DMS53 treated with DMSO at 0.1 percent for 48 hours (cell line): Measurements from ENCODE around the gene SLC25A1.

ENCODE experiments used
- DNase-seq: peaks from one replicate; lab custom pipeline; 2025; ENCODE audit not compliant: unreplicated experiment; lab: John Stamatoyannopoulos, UW

The SLC25A1 gene

DNA sequence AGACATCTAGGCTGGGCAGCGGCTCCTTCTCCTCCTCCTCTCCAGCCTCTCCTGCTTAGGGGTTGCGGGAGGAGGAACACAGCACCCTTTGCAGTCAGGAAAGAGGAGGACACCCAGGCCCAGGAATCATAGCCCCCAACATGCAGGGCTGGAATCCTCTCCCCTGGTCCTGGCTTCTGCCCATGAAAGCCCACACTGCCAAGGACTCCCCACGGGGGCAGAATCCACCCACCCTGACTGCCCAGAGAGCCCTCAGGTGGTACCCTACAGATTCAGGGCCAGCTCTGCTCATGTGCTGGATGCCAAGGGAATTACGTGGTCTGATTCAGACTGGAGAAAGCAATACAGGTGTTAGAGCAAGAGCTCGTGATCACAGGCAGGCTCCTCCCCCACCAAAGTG lies 38.6 kb downstream of the SLC25A1 start:
- DNase-seq: no peak

DNA sequence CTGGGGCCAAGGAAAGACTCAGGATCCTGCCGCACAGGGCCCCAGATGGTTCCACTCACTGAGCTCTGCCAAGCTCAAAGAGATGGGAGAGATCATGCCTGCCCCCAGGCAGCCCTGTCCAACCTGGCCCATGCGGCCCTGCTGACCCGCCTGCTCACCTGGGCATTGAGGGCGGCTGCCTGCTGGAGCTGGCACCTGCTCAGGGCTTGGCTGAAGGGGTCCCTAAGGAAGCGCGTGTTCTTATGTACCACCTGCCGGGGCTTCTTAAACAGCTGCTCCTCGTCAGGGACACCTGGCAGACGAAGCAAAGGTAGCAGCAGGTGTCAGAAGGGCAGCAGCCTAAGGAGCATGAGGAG lies 39.6 kb downstream of the SLC25A1 start:
- no peak for DNase-seq

DNA sequence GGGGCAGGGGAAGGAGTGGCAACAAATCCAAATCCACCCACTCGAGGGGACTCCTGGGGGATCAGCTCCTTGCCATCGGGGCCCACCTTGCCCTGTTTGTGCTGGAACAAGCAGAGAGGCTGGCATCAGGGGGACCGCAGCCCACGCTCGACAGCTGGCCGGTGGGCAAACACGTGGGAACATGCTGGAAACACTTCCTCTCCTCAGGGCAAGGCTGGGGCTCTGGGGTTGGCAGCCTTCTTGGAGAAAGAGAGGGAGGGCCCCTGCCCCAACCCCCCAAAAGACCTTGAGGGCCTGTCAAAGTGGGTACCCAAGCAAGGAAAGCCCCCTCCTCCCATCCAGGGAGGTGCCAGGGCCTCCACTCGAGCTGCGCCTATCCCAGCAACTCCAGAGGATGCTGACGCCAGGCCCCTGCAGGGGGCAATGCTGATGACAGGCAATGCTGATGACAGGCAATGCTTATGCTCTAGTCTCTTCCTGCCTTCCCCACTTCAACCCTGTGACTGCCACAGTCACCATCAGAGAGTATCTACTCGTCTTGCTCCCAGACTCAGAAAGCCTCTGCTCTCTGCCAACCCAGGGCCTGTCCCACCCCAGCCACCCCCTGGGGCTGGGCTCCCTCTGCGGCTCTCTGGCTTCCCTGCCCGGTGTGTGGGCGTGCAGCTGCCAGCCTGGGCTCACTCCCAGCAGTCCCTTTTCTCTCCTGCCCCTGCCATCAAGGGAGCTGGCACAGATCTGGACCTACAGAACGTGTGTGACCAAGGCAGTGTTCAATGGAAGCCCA lies 40.1 kb downstream of the SLC25A1 start:
- DNase-seq: no peak

DNA sequence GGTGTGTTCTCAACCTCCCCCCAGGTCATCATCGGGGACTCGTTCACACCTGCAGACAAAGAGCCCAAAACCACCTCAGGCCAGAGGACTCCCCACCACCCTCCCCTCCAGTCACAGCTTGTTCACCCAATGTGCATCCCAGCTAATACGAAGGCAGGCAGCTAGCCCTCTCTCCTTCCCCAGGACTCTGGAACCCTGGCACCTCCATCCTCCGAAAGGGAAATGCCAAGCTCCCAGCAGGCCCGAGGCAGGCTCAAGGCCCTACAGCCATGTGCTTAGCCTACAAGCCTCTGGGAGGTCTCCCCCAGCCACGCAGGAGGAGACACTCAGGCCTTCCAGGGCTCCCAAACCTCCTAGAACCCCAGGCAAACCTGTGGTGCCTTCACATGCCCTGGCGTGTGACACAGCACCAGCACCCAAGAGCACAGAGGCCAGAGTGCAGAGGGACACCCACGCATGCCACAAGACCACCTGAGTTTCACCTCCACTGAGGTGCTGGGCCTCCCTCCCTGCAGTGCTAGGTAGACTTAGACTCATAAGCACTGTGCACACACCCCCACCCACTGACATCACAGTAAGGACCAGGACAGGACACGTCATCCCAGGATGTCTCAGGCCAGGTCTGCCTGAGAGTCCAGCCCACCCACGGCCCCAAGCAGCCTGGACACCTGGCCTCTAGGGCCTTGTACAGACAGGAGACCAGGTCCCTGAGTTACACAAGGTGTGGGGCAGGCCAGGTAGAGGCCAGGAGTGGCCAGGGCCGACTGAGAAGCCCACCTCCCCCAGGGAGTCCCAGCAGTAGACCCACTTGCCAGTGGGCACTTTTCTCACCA lies 40.9 kb downstream of the SLC25A1 start:
- DNase-seq: no peak

DNA sequence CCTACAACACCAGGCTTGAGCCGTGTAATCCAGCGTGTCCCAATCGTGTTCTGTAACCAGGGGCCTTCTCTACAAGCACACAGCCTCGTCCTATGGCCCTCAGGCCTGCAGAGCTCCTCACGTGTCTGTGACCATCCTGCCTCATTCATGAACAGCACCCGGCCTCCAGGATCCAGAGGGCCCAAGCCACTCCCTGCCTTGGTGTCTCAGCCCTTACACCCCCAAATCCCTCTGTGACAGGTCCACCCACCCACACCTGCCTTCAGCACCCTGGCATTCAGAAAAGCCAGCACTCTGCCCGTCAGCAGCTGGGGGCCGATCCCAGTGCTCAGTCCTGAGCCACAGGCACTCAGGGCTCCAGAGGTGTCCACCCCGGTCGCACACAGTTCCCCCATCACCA lies 41.6 kb downstream of the SLC25A1 start:
- no peak for DNase-seq

DNA sequence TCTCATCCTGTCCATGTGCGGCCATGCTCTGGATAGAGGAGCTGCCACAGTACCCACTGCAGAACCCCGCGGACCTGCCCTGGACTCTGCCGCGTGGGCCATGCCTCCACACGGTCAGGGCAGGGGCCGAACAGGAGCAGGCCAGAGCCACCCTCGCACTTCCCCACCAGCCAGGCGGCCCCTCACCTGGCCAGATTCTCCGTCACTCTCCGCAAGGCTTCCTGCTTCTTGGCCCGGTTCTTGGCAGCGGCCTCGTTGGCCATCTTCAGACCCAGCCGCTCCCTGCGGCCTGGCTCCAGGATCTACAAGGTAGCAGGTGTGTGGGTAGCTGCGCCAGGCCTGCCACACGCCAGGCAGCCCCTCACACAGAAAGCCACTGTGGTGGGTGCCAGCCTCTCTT lies 43.7 kb downstream of the SLC25A1 start:
- DNase-seq: no peak

DNA sequence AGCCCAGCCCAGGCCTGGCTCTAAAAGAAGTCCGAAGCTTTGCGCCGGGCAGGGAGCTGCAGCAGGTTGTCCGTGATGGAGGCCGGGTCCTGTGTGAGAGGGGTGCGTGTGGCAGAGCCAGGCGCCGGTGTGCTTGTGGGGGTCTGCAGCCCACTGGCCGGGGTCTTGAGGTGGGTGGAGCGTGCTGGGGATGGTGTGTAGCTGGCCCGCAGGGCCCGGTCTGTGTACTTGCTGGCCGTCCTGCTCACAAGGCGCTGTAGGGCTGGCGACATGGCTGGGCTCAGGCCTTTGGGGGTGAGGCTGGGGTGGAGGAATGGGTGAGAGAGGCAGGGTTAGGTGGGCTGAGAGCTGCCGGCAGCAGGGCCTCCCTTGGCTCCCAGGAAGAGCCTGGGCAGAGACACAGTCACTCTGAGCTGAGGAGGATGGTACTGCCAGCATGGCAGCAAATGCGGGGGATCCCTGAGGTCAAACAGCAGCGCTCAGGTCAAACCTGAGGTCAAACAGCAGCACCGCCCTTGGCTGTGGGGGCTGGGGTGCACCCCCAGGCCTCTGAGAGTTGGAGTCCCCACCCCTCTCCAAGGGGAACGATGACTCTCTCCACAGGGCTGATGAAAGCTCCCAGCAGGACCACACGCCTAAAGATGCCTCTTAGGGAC lies 44.2 kb downstream of the SLC25A1 start:
- DNase-seq: no peak

DNA sequence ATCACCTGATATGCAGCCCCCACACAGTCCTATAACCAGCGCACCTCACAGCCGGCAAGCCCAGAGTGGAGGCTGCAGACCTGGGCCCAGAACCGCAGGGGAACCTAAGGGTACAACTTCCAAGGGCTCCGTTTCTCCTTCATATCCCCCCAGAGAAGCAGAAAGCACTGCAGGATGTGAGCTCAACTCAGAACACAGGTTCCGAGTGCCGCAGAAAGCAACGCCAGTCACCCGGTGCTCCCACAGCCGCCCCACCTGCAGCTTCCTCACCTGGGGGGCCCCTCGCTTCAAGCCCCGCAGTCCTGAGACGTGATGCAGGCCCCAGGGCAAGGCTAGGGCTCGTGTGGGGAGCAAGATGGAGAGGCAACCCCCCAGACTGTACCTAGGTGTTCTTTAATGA lies 45.0 kb downstream of the SLC25A1 start:
- DNase-seq: no peak

DNA sequence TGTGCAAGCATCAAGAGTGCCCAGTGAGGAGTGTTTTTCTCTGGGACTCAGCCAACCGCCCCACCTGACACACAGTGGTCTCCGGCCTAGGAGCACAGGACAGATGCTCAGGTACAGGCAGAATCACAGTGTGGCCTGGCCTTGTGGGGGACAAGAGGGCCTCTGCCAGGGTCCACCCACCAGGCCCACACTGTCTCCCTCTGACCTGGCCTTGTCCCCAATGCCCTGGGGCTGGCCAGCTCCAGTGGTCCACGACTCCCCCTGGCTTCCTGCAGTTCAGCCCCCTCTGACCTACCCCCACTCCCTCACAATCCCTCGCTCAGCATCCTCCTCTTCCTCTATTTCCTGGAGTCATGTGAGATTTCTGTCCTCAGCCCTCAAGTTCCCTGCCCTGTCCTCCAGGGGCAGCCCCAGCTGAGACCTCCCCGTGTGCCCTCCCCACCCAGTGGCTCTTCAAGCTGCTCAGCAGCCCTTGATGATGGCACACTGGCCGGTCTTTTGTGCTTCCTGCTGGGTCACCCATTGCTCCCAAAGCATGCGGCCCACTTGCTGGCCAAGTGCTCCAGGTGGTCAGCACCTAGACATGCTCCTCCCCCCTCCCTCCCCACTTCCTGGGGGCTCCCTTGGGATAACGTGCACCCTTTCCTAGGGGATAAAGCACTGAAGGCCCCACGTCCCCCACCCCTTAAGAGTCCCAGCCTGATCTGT lies 45.7 kb downstream of the SLC25A1 start:
- DNase-seq: no peak

DNA sequence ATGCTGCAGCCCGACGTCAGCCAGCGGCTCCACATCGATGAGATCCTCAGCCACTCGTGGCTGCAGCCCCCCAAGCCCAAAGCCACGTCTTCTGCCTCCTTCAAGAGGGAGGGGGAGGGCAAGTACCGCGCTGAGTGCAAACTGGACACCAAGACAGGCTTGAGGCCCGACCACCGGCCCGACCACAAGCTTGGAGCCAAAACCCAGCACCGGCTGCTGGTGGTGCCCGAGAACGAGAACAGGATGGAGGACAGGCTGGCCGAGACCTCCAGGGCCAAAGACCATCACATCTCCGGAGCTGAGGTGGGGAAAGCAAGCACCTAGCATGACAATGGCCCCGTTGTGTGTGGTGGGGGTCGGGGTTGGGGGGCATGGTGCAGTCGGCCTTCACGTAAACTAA lies 46.4 kb downstream of the SLC25A1 start:
- no peak for DNase-seq

DNA sequence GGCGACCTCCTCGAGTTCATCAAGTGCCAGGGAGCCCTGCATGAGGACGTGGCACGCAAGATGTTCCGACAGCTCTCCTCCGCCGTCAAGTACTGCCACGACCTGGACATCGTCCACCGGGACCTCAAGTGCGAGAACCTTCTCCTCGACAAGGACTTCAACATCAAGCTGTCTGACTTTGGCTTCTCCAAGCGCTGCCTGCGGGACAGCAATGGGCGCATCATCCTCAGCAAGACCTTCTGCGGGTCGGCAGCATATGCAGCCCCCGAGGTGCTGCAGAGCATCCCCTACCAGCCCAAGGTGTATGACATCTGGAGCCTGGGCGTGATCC lies 46.9 kb downstream of the SLC25A1 start:
- no peak for DNase-seq

DNA sequence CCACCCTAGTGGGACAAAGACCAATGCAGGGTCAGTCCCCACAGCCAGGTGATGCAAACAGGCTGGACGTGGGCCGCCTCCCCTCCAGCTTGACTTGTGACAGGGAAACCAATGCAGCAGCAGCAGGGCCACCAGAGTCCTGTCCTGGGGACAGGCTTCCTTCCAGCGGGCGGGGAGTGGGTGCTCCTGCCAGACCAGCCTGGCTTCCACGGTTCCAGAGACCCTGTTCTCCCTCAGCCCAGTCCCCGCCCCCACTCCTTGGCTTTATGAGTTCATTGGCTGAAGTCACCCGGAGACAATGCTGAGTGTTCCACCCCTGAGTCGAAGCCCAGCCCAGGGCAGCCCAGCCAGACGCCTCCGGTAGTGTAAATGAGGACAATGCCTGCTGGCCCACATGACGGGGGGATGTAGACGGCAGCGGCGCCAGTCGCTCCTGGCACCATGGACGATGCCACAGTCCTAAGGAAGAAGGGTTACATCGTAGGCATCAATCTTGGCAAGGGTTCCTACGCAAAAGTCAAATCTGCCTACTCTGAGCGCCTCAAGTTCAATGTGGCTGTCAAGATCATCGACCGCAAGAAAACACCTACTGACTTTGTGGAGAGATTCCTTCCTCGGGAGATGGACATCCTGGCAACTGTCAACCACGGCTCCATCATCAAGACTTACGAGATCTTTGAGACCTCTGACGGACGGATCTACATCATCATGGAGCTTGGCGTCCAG lies 47.4 kb downstream of the SLC25A1 start, which contains the start of gene TSSK2:
Gene TSSK2, plus strand, starts transcription at position 350 of the 726 bp plus-strand sequence. Its CDS starts 92 bp downstream, at position 442.
- no peak for DNase-seq

DNA sequence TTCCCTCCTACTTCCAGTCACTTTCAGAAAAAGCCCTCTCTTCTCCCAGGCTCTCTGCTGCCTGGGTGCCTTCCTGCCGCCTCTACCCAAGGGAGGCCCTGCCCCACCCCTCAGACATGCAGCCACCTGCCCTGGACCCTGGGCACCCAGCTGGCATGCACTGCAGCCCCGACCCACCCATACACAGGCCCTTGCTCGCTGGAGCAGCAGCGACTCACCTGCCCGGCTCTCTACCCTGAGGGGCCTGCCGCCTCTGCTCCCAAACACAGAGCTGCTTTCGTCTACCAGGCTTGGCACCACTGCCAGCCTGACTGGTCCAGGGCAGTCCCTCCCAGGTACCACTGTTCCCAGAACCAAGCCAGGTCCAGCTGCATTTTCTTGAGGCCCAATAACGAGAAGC lies 48.7 kb downstream of the SLC25A1 start:
- no peak for DNase-seq

DNA sequence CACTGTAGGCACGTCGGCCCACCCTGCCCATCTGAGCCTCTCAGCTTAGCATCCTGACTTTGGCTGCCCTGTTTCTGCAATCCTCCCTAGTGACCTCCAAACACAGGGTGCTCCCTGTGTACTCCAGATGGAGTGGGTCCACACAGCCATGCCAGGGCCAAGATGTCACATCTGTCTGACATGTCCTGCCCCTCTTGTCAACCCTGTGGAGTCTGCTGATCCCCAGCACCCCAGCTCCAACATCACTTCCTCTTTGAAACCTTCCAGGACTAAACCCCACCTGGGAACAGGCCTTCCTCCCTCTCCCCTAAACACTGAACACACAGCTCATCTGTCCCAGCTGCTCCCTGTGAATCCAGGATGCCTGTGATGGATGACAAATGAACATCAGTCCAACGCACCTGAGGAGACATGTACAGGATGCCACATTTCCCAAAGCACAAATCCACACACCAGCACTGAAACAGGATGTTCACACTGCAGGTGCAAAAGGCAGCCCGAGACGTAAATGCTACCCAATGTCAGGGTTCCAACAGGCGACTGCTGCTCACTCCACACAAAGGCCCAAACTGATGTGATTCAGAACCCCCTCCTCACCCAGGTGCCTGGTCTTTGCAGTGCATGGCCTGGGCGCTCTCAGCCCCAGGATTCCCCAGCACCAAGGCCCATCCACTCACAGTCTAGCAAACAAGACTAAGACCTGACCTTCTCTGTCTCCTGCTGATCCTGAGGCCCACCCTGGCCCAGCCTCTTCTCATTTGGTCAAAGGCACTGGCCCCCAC lies 49.4 kb downstream of the SLC25A1 start:
- no peak for DNase-seq

DNA sequence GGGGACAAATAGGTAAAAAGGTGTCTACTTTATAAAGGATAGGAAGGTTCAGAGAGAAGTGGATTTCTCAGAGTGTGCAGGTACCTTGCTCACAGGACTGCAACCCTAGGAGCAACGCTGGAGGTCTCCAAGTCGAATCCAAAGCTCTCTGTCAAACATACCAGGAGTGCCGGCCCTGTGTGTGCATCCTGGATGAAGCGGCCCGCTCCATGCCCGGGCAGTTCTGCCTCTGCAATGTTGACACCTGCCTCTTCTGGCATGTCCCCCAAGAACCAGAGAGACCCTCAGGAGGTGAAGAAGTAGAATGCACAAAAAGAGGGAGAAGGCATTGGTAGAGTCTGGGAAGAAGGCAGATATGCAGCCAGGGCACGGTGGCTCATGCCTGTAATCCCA lies 50.5 kb downstream of the SLC25A1 start:
- DNase-seq: no peak

DNA sequence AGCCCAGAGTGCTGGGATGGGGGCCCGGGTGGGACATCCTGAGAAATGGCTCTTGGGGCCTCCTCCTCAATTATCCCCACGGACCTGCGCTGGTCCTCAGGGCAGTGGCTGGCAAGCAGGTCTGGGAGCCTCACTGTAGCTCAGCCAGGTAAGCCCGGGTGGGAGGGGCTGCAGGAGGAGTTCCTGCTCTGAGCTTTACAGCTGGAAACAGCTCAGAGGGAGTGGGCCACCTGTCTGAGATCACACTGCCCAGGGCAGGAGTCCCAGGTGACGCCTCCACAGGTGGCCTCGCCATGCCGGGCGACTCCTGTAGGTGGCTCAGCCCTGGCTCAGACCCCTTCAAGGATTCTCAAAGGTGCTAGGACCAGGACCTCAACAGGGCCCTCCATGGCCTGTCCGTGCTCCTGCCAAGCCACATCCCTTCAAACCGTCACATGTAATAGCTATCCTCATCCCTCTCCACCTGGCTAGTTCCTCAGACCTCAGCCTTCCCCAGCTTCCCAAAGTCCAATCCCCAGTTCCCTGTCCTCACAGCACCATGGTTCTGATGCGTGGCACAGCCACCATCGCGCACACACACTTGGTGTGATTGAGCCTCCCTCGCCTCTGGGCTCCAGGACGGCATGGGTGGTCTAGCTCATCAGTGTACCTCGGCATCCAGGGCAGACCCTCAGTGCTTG lies 51.1 kb downstream of the SLC25A1 start:
- DNase-seq: no peak

DNA sequence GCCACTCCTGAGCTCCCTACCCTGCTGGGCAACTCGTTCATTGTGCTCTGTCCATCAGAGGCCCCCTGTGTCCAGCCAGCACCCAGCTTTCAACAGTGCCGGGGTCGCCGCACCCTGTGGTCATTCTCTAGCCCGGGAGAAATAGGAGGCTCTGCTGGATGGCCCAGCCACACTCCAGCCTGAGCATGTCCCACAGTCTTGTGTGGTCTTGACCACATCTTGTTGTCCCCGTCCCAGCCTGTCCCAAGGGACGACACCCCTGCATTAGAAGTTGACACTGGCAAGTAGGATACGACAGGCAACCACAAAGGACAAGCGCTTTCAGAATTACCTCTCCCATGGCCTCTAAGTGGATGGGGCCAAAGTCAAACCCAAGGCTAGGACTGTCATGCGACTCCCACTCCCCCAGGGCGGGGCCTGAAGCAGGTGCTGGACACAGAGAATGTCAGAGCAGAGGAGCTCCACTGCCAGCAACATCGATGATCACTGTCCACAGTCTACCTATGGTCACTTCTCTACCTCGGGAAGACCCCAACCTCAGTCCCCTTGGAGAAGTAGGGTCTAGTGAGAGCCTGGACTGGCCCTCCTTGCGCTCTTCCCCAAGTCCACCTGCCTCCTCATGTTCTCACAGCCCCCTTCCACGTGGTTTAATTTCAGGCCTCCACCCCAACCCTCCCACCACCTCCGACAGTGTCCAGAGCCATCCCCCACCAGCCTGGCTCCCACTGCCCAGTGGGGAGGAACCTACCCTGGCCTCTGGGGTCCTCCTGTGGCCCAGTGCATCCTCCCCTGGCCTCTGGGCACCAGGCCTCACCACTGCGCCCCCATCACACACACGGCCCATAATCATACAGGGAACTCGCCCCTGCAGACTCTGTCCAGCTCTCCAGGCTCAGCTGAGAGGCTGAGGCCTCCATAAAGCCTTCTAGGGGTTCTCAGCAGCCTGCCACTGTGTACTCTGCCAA lies 51.9 kb downstream of the SLC25A1 start:
- no peak for DNase-seq
